Endodermal cell (in vitro differentiated cells): Measurements from ENCODE around the gene PGBD5. TPM values are rescaled to one million over a fixed set of nuclear protein-coding genes. Genes with fewer than 3 reads are reported as not detected.

Experiments used
- DNase-seq: peaks from one replicate; pipeline ENCODE4 v3.0.0-alpha.2; 2017
- H3K27ac ChIP-seq: 2 replicates; pipeline ENCODE4 v1.5.1; 2013; ENCODE audit warnings: mild to moderate bottlenecking, low read depth, low read length, moderate library complexity
- H3K27me3 ChIP-seq: 2 replicates; pipeline ENCODE4 v1.6.1; 2013; ENCODE audit warnings: mild to moderate bottlenecking, low read length, moderate library complexity; ENCODE audit not compliant: insufficient read depth, control insufficient read depth, poor library complexity, severe bottlenecking
- H3K36me3 ChIP-seq: 2 replicates; pipeline ENCODE4 v1.7.0; 2013; ENCODE audit warnings: mild to moderate bottlenecking, low read length, moderate library complexity; ENCODE audit not compliant: control insufficient read depth, insufficient read depth
- H3K4me1 ChIP-seq: one replicate; pipeline ENCODE4 v1.7.0; 2013; ENCODE audit warnings: low read length; ENCODE audit not compliant: control insufficient read depth, insufficient read depth
- H3K4me3 ChIP-seq: 2 replicates; pipeline ENCODE4 v1.5.1; 2013; ENCODE audit warnings: mild to moderate bottlenecking, low read length, moderate library complexity
- H3K9ac ChIP-seq: 2 replicates; pipeline ENCODE4 v1.6.1; 2013; ENCODE audit warnings: mild to moderate bottlenecking, low read length, moderate library complexity; ENCODE audit not compliant: poor library complexity, severe bottlenecking; ENCODE audit errors: extremely low read depth
- H3K9me3 ChIP-seq: 2 replicates; pipeline ENCODE4 v1.6.1; 2013; ENCODE audit warnings: mild to moderate bottlenecking, low read length, moderate library complexity; ENCODE audit not compliant: control insufficient read depth
- H3K27ac Mint-ChIP-seq: 2 replicates; pipeline ENCODE4 v1.8.0; 2020; ENCODE audit warnings: mixed read lengths
- H3K27me3 Mint-ChIP-seq: 2 replicates; pipeline ENCODE4 v1.8.0; 2021; ENCODE audit warnings: mild to moderate bottlenecking, mixed read lengths; ENCODE audit not compliant: insufficient read depth
- H3K36me3 Mint-ChIP-seq: 2 replicates; pipeline ENCODE4 v1.8.0; 2020; ENCODE audit warnings: low read depth, mixed read lengths
- H3K4me1 Mint-ChIP-seq: 2 replicates; pipeline ENCODE4 v1.8.0; 2020; ENCODE audit warnings: mixed read lengths
- H3K4me3 Mint-ChIP-seq: 2 replicates; pipeline ENCODE4 v1.8.0; 2020; ENCODE audit warnings: mild to moderate bottlenecking, moderate library complexity, mixed read lengths
- H3K9me3 Mint-ChIP-seq: 2 replicates; pipeline ENCODE4 v1.8.0; 2020; ENCODE audit warnings: mild to moderate bottlenecking, mixed read lengths
- WGBS, 2 experiments: methylation state at CpG; one replicate each; pipeline versions ENCODE4 v1.1.5 to v1.1.7; 2013; ENCODE audit warnings: missing lambda C conversion rate in 2 of 2, mixed read lengths in 1 of 2; ENCODE audit not compliant: insufficient coverage in 1 of 2, insufficient read length in 1 of 2; 5-methylcytosine and 5-hydroxymethylcytosine counted together
- total RNA-seq, 2 donors: library from RNA; stranded (reverse); fragmentation: NEBNext Ultra II Directional in 1 of 2; extraction: Animal tissue kit (Norgen Biotek cat#: 25700) in 1 of 2; gene quantifications; 2 replicates in 1 of 2; 3 replicates in 1 of 2; pipeline ENCODE4 v1.2.1, GENCODE V29; 2021
- TF ChIP-seq, protein P1 (sequence below): fragments of 200-600 bp; sonication (generic); conservative IDR thresholded peaks from 2 replicates; pipeline ENCODE4 v1.5.0; 2021; ENCODE audit warnings: antibody characterized with exemption, mild to moderate bottlenecking

Gene PGBD5
- total RNA-seq, 2 donors from 2014 or later, result 1.3 to 4.6 TPM

DNA sequence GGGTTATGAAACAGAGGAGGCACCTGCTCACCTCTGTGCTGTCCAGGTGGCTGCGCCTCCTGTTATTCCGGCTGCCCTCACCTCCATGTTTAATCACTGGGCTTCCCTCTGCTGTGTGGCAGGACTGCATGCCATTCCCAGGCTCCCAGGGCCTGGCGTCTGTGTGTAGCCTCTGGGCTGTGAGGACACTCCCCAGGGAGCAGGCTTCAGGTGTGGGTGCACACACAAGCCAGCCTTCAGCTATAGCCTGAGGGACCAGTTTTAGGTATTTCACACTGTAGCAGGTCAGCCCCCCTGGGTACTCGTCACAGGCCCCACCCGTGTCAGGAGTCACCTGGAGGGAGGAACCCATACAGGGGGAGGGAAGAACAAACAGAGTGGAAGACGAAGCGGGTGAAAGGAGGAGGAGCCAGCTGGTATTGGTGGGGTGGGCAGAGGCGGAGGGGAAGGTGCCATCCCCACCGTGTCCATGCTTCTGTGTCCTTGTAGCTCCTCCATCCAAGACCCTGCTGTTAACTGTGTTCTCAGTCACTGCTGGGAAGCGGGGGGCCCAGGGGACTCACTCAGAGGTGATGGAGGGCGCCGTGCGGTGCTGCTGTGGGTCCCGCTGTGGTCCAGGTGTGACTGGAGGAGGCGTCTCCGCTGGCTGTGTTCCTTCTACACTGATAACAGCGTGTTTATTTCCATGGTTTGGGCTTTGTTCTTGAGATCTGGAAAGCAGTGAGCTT lies 158.6 kb downstream of the PGBD5 start:
- peaks cover 29% of the 10 kb centered on the region for H3K36me3 Mint-ChIP-seq
- H3K27me3 ChIP-seq, result no peaks in the 10 kb centered on the region
- no peaks in the 10 kb centered on the region for H3K9me3 ChIP-seq
- no peak overlapping the region for H3K4me3 ChIP-seq
- WGBS, 2 experiments, result 95 to 100% methylated on average over 8 to 17 of the region's 17 CpGs
- no peak overlapping the region for H3K27ac Mint-ChIP-seq
- no peaks in the 10 kb centered on the region for H3K9me3 Mint-ChIP-seq
- DNase-seq, result no peak
- no peak overlapping the region for H3K27ac ChIP-seq
- H3K9ac ChIP-seq, result no peak overlapping the region
- peaks cover 2% of the 10 kb centered on the region for H3K4me1 Mint-ChIP-seq
- peaks cover 15% of the 10 kb centered on the region for H3K36me3 ChIP-seq
- no peaks in the 10 kb centered on the region for H3K4me1 ChIP-seq
- TF ChIP-seq, protein P1, sequence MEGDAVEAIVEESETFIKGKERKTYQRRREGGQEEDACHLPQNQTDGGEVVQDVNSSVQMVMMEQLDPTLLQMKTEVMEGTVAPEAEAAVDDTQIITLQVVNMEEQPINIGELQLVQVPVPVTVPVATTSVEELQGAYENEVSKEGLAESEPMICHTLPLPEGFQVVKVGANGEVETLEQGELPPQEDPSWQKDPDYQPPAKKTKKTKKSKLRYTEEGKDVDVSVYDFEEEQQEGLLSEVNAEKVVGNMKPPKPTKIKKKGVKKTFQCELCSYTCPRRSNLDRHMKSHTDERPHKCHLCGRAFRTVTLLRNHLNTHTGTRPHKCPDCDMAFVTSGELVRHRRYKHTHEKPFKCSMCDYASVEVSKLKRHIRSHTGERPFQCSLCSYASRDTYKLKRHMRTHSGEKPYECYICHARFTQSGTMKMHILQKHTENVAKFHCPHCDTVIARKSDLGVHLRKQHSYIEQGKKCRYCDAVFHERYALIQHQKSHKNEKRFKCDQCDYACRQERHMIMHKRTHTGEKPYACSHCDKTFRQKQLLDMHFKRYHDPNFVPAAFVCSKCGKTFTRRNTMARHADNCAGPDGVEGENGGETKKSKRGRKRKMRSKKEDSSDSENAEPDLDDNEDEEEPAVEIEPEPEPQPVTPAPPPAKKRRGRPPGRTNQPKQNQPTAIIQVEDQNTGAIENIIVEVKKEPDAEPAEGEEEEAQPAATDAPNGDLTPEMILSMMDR, result no peak
- H3K4me3 Mint-ChIP-seq, result no peak overlapping the region
- H3K27me3 Mint-ChIP-seq, result no peaks in the 10 kb centered on the region

- H3K4me1 Mint-ChIP-seq, result peaks cover 9% of the 10 kb centered on the region
- no peak overlapping the region for H3K27ac Mint-ChIP-seq
- 64 to 80% methylated on average over 1 to 2 of the region's 2 CpGs for WGBS, 2 experiments
- no peaks in the 10 kb centered on the region for H3K27me3 Mint-ChIP-seq
- TF ChIP-seq, protein P1, result no peak
- H3K36me3 ChIP-seq, result peaks cover 15% of the 10 kb centered on the region
- H3K27me3 ChIP-seq, result no peaks in the 10 kb centered on the region
- no peaks in the 10 kb centered on the region for H3K9me3 Mint-ChIP-seq
- no peak overlapping the region for H3K9ac ChIP-seq
- H3K27ac ChIP-seq, result peak overlapping the region; percentile 24
- H3K9me3 ChIP-seq, result no peaks in the 10 kb centered on the region
- DNase-seq, result no peak
- no peak overlapping the region for H3K4me3 ChIP-seq
- H3K36me3 Mint-ChIP-seq, result peaks cover 29% of the 10 kb centered on the region
- no peak overlapping the region for H3K4me3 Mint-ChIP-seq
- H3K4me1 ChIP-seq, result no peaks in the 10 kb centered on the region
Observed at GRCh38 chr1:230266456-230266855, 159.7 kb downstream of the PGBD5 start.

DNA sequence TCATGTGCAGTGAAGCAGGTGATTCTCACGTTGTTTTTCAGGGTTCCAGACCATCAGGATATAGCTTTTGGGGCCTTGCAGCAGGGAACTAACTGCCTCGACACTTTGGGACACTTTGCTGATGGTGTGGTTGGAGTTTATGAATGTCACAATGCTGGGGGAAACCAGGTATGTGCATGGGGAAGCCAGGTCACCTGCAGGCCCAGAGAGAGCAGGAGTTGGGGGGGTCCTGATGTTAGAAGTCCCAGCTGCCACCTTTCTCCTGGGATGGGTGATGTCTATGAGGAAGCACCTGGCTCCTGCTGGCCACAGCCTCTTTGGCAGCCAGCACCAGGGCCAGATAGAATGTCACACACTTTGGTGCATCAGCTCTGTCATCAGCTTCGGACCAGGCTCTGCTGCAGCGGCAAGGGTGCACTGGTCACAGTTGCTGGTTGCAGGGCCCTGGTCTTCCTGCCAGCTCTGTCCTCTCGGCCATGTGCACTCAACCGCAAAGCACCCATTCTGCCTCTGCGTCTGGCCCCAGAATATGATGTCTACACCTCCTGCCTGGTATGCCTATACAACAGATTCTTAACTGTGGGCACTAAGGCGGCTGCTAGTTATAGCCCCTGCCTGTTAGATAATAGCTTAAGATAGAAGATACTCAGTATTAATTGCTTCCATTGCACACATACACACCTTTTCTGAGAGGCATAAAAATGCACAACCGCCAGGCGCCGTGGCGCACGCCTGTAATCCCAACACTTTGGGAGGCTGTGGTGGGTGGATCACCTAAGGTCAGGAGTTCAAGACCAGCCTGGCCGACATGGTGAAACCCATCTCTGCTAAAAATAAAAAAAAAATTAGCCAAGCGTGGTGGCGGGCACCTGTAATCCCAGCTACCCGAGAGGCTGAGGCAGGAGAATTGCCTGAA lies 160.7 kb downstream of the PGBD5 start:
- WGBS, 2 experiments, result 89 to 96% methylated on average over 12 to 17 of the region's 17 CpGs
- H3K27ac Mint-ChIP-seq, result no peak overlapping the region
- Histone ChIP-seq H3K27ac (no peak overlapping the region), H3K9ac (no peak overlapping the region), H3K4me3 (no peak overlapping the region), H3K36me3 (peaks cover 15% of the 10 kb centered on the region), H3K4me1 (no peaks in the 10 kb centered on the region), H3K27me3 (no peaks in the 10 kb centered on the region), H3K9me3 (no peaks in the 10 kb centered on the region)
- TF ChIP-seq, protein P1, result no peak
- H3K9me3 Mint-ChIP-seq, result no peaks in the 10 kb centered on the region
- H3K4me3 Mint-ChIP-seq, result no peak overlapping the region
- H3K36me3 Mint-ChIP-seq, result peaks cover 25% of the 10 kb centered on the region
- peak; percentile 23 for DNase-seq
- peaks cover 9% of the 10 kb centered on the region for H3K4me1 Mint-ChIP-seq
- no peaks in the 10 kb centered on the region for H3K27me3 Mint-ChIP-seq

Other genes with a start within 250 kb of the PGBD5 start
- 10 to 100 TPM; 26.1 to 29.7 TPM for gene COG2, start 216.1 kb upstream of the PGBD5 start, total RNA-seq